Gastrocnemius medialis (tissue), 4 donors: ENCODE measurements around the gene MTIF3. TPM values are rescaled to one million over a fixed set of nuclear protein-coding genes. Genes with fewer than 3 reads are reported as not detected.
A peak's percentile ranks its signal among the peaks of the same experiment; 100 is the strongest.

Source experiments
- ATAC-seq, 2 donors: fragments of 150-250 bp; one replicate each; pipeline ENCODE4 v1.9.1; 2016
- DNase-seq, 2 donors: peaks; one replicate each; pipeline ENCODE4 v3.0.0-alpha.2; 2019
- H3K27ac ChIP-seq, 4 donors: fragments of 200-600 bp; sonication (generic); 1 replicate in 1 of 4; 2 replicates in 3 of 4; pipeline ENCODE4 v1.5.1; 2016 to 2018; ENCODE audit warnings: mild to moderate bottlenecking in 2 of 4, moderate library complexity in 1 of 4
- H3K27me3 ChIP-seq, 3 donors: fragments of 200-600 bp; sonication (generic) in 2 of 3; 1 replicate in 1 of 3; 2 replicates in 2 of 3; pipeline versions ENCODE4 v1.5.1 to v1.6.0; 2016 to 2019; ENCODE audit warnings: mild to moderate bottlenecking in 1 of 3, moderate library complexity in 1 of 3
- H3K36me3 ChIP-seq, 2 donors: fragments of 200-600 bp; sonication (generic) in 1 of 2; one replicate each; pipeline ENCODE4 v1.5.1; 2017 to 2018
- H3K4me1 ChIP-seq, 2 donors: fragments of 200-600 bp; sonication (generic) in 1 of 2; one replicate each; pipeline ENCODE4 v1.5.1; 2016 to 2017; ENCODE audit warnings: mild to moderate bottlenecking in 2 of 2
- H3K4me3 ChIP-seq, 4 donors: fragments of 200-600 bp; sonication (generic) in 3 of 4; 1 replicate in 1 of 4; 2 replicates in 3 of 4; pipeline ENCODE4 v1.5.1; 2016 to 2019; ENCODE audit warnings: mild to moderate bottlenecking in 2 of 4
- H3K9me3 ChIP-seq, 3 donors: fragments of 200-600 bp; sonication (generic) in 2 of 3; 1 replicate in 1 of 3; 2 replicates in 2 of 3; pipeline ENCODE4 v1.5.1; 2016 to 2019
- CTCF ChIP-seq, 5 experiments: fragments of 450-650 bp in 3 of 5; fragments of 200-600 bp in 2 of 5; sonication (generic) in 2 of 5; IDR thresholded peaks in 4 of 5; conservative IDR thresholded peaks in 1 of 5; 1 replicate in 4 of 5; 2 replicates in 1 of 5; pipeline ENCODE4 v1.5.1; 2016 to 2019; ENCODE audit warnings: antibody characterized with exemption in 5 of 5, mild to moderate bottlenecking in 3 of 5, moderate library complexity in 3 of 5
- POLR2A ChIP-seq, 2 donors: fragments of 450-650 bp; IDR thresholded peaks; one replicate each; pipeline ENCODE4 v1.6.1; 2017; ENCODE audit warnings: antibody characterized with exemption in 2 of 2, mild to moderate bottlenecking in 2 of 2, moderate library complexity in 2 of 2
- in situ Hi-C, 4 donors: fragments of 200-750 bp; cut with MboI; loops; one replicate each; pipeline versions ENCODE4 v1.15.0 to v1.8.0; 2017; ENCODE audit warnings: low sequenced_read_pairs in 4 of 4
- intact Hi-C: fragments of 100-400 bp; cut with DNase I; formaldehyde crosslinking; loops from one replicate; pipeline ENCODE4 v1.15.1; 2023; ENCODE audit warnings: low total_unique reads
- total RNA-seq, 4 donors: library from RNA; depleted of rRNA; stranded (reverse); fragments of >200 nt; gene quantifications; one replicate each; pipeline versions ENCODE4 v1.1.0 to v1.2.3, GENCODE V29; 2016

The MTIF3 gene
- total RNA-seq, 4 donors from 2014 or later = 73.9 to 113 (median 89.1) TPM

DNA sequence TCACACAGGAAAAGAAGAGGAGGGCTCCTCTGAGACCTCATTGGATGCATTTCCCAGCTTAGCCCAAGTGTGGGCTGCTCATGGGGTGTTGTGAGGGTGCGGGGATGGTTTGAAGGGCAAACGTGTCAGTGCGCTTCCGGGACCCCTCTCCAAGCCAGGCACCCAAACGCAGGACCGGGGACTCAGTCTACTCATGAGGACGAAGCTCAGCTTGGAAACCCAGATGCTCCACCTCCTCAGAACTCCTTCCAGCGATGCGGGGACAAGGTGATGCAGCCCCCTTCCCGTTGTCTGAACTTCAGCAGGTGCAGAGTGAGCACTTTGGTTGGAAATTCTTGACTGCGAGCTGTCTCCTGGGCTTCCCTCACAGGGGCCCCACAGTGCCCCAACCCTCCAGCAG, 33.1 kb upstream of the MTIF3 start:
- in situ Hi-C loops = no loop called here

GRCh38 chr13:27482983-27483382, 32.6 kb upstream of the MTIF3 start:
- no peak overlapping the region for H3K4me3 ChIP-seq
- in situ Hi-C loops (no loop called here), intact Hi-C loops (no loop called here)
- no peak overlapping the region for H3K27ac ChIP-seq
- DNase-seq = no peak
- no peak for ATAC-seq
- no peaks in the 10 kb centered on the region for H3K36me3 ChIP-seq
- peaks cover 0 to 6% (median 3%) of the 10 kb centered on the region in 3 donors for H3K27me3 ChIP-seq
- no peak for TF ChIP-seq CTCF (IDR thresholded peaks at IDR 0.05 in 4 of 5, conservative IDR thresholded peaks at IDR 0.05 in 1 of 5)
- no peak for TF ChIP-seq POLR2A (IDR thresholded peaks at IDR 0.05)
- no peaks in the 10 kb centered on the region for H3K9me3 ChIP-seq
- no peaks in the 10 kb centered on the region for H3K4me1 ChIP-seq

More for the DNA sequence above, 33.1 kb upstream of the MTIF3 start:
- Histone ChIP-seq H3K9me3 (no peaks in the 10 kb centered on the region), H3K27me3 (peaks cover 0 to 6% (median 0%) of the 10 kb centered on the region in 3 donors), H3K4me3 (no peak overlapping the region), H3K27ac (no peak overlapping the region), H3K4me1 (no peaks in the 10 kb centered on the region), H3K36me3 (no peaks in the 10 kb centered on the region)
- DNase-seq (no peak), ATAC-seq (no peak)
- intact Hi-C loops = no loop called here
- TF ChIP-seq CTCF (IDR thresholded peaks at IDR 0.05 in 4 of 5, conservative IDR thresholded peaks at IDR 0.05 in 1 of 5) = no peak
- TF ChIP-seq POLR2A (IDR thresholded peaks at IDR 0.05) = no peak

DNA sequence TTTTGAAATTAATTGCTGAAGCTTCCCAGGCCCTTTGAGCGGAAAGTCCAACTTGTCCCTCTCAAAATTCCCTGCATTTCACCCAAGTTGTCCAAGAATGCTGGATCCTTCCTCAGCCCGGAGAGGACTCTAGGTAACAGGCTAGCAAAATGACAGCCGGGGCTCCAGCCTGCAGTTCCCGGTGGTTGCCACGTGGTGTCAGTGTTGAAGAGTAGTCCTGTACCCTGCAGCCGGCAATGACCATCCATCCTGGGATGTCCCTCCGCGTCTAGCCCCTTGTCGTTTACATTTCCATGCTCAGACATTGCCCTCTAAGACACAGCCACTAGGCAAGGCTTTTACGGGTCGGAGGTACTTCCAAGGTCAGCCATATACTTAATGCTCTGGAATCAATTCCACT, 31.4 kb upstream of the MTIF3 start:
- in situ Hi-C loops = no loop called here
- DNase-seq (no peak), ATAC-seq (no peak)
- Histone ChIP-seq H3K9me3 (no peaks in the 10 kb centered on the region), H3K4me1 (no peaks in the 10 kb centered on the region), H3K27me3 (peaks cover 0 to 6% (median 4%) of the 10 kb centered on the region in 3 donors), H3K4me3 (no peak overlapping the region), H3K36me3 (no peaks in the 10 kb centered on the region), H3K27ac (no peak overlapping the region)
- intact Hi-C loops = no loop called here
- peak in 2 of 5 experiments; percentile 13 to 42 for TF ChIP-seq CTCF (IDR thresholded peaks at IDR 0.05 in 4 of 5, conservative IDR thresholded peaks at IDR 0.05 in 1 of 5)
- TF ChIP-seq POLR2A (IDR thresholded peaks at IDR 0.05) = no peak

- peaks cover 0 to 6% (median 4%) of the 10 kb centered on the region in 3 donors for H3K27me3 ChIP-seq
- no peaks in the 10 kb centered on the region for H3K9me3 ChIP-seq
- ATAC-seq (no peak), DNase-seq (no peak)
- no peak overlapping the region for H3K4me3 ChIP-seq
- H3K36me3 ChIP-seq = no peaks in the 10 kb centered on the region
- intact Hi-C loops = no loop called here
- TF ChIP-seq POLR2A (IDR thresholded peaks at IDR 0.05) (no peak), CTCF (IDR thresholded peaks at IDR 0.05 in 4 of 5, conservative IDR thresholded peaks at IDR 0.05 in 1 of 5) (no peak)
- in situ Hi-C loops = no loop called here
- no peak overlapping the region for H3K27ac ChIP-seq
- no peaks in the 10 kb centered on the region for H3K4me1 ChIP-seq
Measured at GRCh38 chr13:27476943-27477703, 26.8 kb upstream of the MTIF3 start.
